Calu3 (cell line): Measurements from ENCODE around the gene METTL13. TPM values are rescaled to one million over a fixed set of nuclear protein-coding genes. Genes with fewer than 3 reads are reported as not detected.

ENCODE experiments used
- Bru-seq: library from RNA; stranded (reverse); fragments of 400-500 nt; gene quantifications from one replicate; lab custom pipeline; 2021; lab: Mats Ljungman, UMichigan
- BruChase-seq, 2 experiments: library from RNA; stranded (reverse); fragments of 400-500 nt; gene quantifications; one replicate each; lab custom pipeline; 2021; lab: Mats Ljungman, UMichigan
- BruUV-seq: library from RNA; stranded (reverse); fragments of 400-500 nt; replicated peaks from 2 replicates; lab custom pipeline; 2021; lab: Mats Ljungman, UMichigan
- CTCF ChIA-PET: fragments of 300-600 bp; sonication (Branson Sonifier 250); formaldehyde crosslinking; loops from one replicate; lab custom pipeline; 2022; ENCODE audit warnings: antibody characterized with exemption; lab: Charles Lee
- DNase-seq: peaks from one replicate; pipeline ENCODE4 v3.0.0; 2022
- H3K27ac Mint-ChIP-seq: one replicate; pipeline ENCODE4 v1.8.0; 2022; ENCODE audit warnings: mixed read lengths; ENCODE audit not compliant: unreplicated experiment
- H3K27me3 Mint-ChIP-seq: one replicate; pipeline ENCODE4 v1.8.0; 2022; ENCODE audit warnings: mixed read lengths; ENCODE audit not compliant: unreplicated experiment
- H3K36me3 Mint-ChIP-seq: one replicate; pipeline ENCODE4 v1.8.0; 2022; ENCODE audit warnings: mild to moderate bottlenecking, moderate library complexity, mixed read lengths; ENCODE audit not compliant: insufficient read depth, unreplicated experiment
- H3K4me1 Mint-ChIP-seq: one replicate; pipeline ENCODE4 v1.8.0; 2022; ENCODE audit warnings: mild to moderate bottlenecking, low read depth, mixed read lengths; ENCODE audit not compliant: unreplicated experiment
- H3K4me3 Mint-ChIP-seq: one replicate; pipeline ENCODE4 v1.8.0; 2022; ENCODE audit warnings: mild to moderate bottlenecking, low read depth, moderate library complexity, mixed read lengths; ENCODE audit not compliant: unreplicated experiment
- H3K9me3 Mint-ChIP-seq: one replicate; pipeline ENCODE4 v1.8.0; 2022; ENCODE audit warnings: low read depth, mixed read lengths; ENCODE audit not compliant: unreplicated experiment
- CTCF ChIP-seq: fragments of 200-600 bp; IDR thresholded peaks from one replicate; pipeline ENCODE4 v1.8.0; 2022; ENCODE audit warnings: antibody characterized with exemption; ENCODE audit not compliant: unreplicated experiment
- intact Hi-C: fragments of 100-400 bp; cut with micrococcal nuclease; formaldehyde crosslinking; loops from one replicate; pipeline ENCODE4 v1.10.0; 2022; ENCODE audit not compliant: unreplicated experiment
- long read RNA-seq: library from polyadenylated mRNA; stranded (forward); transcript quantifications from one replicate; pipeline ENCODE4 v2.0.0, GENCODE V29; 2022
- total RNA-seq: library from RNA; stranded (reverse); gene quantifications from 2 replicates; pipeline ENCODE4 v1.2.3, GENCODE V29; 2022

METTL13 gene
- total RNA-seq (52.7 and 53.1 TPM in 2 replicates), Bru-seq, nascent RNA (percentile 85 among the genes with signal in this experiment), BruChase-seq, experiment 1, labeled RNA remaining after a 6-hour chase (percentile 77 among the genes with signal in this experiment), BruChase-seq, experiment 2, labeled RNA remaining after a 2-hour chase (percentile 86 among the genes with signal in this experiment)
- long read RNA-seq, transcript METTL13-202 (8 exons, 3,022 nt) = minor isoform, 9 of 77 reads
- long read RNA-seq, transcript METTL13-201 (8 exons, 3,327 nt) = major isoform, 47 of 77 reads
- long read RNA-seq, partial matches to known transcripts = 8 of 77 reads
- long read RNA-seq, other reads (novel, unspliced or antisense) = 13 of 77 reads

- CTCF ChIA-PET = interaction anchor here (0.6 to 1.3 kb wide), 4 partner anchors 9 to 65 kb away, joined by 3 to 5 read pairs (median 4); no protein-coding TSS in a partner anchor
Measured at GRCh38 chr1:171781176-171781875, at the start of gene METTL13. Gene METTL13 (plus strand): TSS chr1:171781660. CDS start chr1:171781968, 308 bp downstream.

GRCh38 chr1:171736196-171736595 is 45.3 kb upstream of the METTL13 start:
- no TSS peak for BruUV-seq
- Mint-ChIP-seq H3K36me3 (peaks cover 11% of the 10 kb centered on the region), H3K27me3 (no peaks in the 10 kb centered on the region), H3K4me3 (no peak overlapping the region), H3K4me1 (peaks cover 12% of the 10 kb centered on the region), H3K27ac (no peak overlapping the region), H3K9me3 (no peaks in the 10 kb centered on the region)
- intact Hi-C loops = no loop called here
- CTCF ChIA-PET = no interaction called here
- DNase-seq = no peak
- no peak for TF ChIP-seq CTCF

More at GRCh38 chr1:171781176-171781875, at the start of gene METTL13:
- Mint-ChIP-seq H3K27ac (peak within 1 kb of the TSS; percentile 99), H3K9me3 (no peaks in the 10 kb centered on the region), H3K4me1 (peaks cover 28% of the 10 kb centered on the region), H3K4me3 (peak within 1 kb of the TSS; percentile 93), H3K36me3 (peaks cover 31% of the 10 kb centered on the region), H3K27me3 (no peaks in the 10 kb centered on the region)
- peak; percentile 99 for DNase-seq
- BruUV-seq = no TSS peak
- TF ChIP-seq CTCF = no peak
- intact Hi-C loops = loop anchor here (1.0 kb wide), 1 partner anchor 39 kb away; the partner anchor contains the start of gene VAMP4

GRCh38 chr1:171738911-171739310 is 42.5 kb upstream of the METTL13 start:
- intact Hi-C loops = no loop called here
- no TSS peak for BruUV-seq
- no peaks in the 10 kb centered on the region for H3K9me3 Mint-ChIP-seq
- no peak for DNase-seq
- H3K27me3 Mint-ChIP-seq = no peaks in the 10 kb centered on the region
- TF ChIP-seq CTCF = no peak
- CTCF ChIA-PET = interaction anchor here (0.5 to 3.9 kb wide), 3 partner anchors 23 to 1033 kb away, joined by 3 to 11 read pairs (median 3); no protein-coding TSS in a partner anchor
- peaks cover 22% of the 10 kb centered on the region for H3K4me1 Mint-ChIP-seq
- no peak overlapping the region for H3K4me3 Mint-ChIP-seq
- H3K27ac Mint-ChIP-seq = no peak overlapping the region
- peaks cover 35% of the 10 kb centered on the region for H3K36me3 Mint-ChIP-seq

GRCh38 chr1:171739656-171740055 is 41.8 kb upstream of the METTL13 start:
- Mint-ChIP-seq H3K4me3 (no peak overlapping the region), H3K36me3 (peaks cover 35% of the 10 kb centered on the region), H3K27ac (no peak overlapping the region), H3K9me3 (no peaks in the 10 kb centered on the region), H3K27me3 (no peaks in the 10 kb centered on the region), H3K4me1 (peaks cover 22% of the 10 kb centered on the region)
- CTCF ChIA-PET = interaction anchor here (1.5 to 3.9 kb wide), 3 partner anchors 24 to 95 kb away, joined by 3 to 11 read pairs (median 5); partner anchors contain the start of gene METTL13
- BruUV-seq = no TSS peak
- TF ChIP-seq CTCF = no peak
- DNase-seq = no peak
- intact Hi-C loops = no loop called here
